ENCODE data around the gene NDUFAB1. TPM values are rescaled to one million over a fixed set of nuclear protein-coding genes. Genes with fewer than 3 reads are reported as not detected.

Gene NDUFAB1
- total RNA-seq, 6 experiments from 2014 or later = 79.4 to 101 (median 89.0) TPM

GRCh38 chr16:23534868-23535860, 61.0 kb downstream of the NDUFAB1 start:
- H3K27me3 Mint-ChIP-seq (ENCODE audit: insufficient read depth) = no peaks in the 10 kb centered on the region
- H3K27ac Mint-ChIP-seq = no peak overlapping the region; the same call in 1 of the 2 replicates
- no peak for DNase-seq

GRCh38 chr16:23532448-23532847, 63.7 kb downstream of the NDUFAB1 start:
- H3K4me1 Mint-ChIP-seq (ENCODE audit: low read depth) = peaks cover 15% of the 10 kb centered on the region
- H3K9me3 Mint-ChIP-seq = no peaks in the 10 kb centered on the region
- no peak for TF ChIP-seq CTCF (IDR thresholded peaks at IDR 0.05)
- no peaks in the 10 kb centered on the region for H3K27me3 Mint-ChIP-seq (ENCODE audit: insufficient read depth)
- peaks cover 10% of the 10 kb centered on the region; the same call in 1 of the 2 replicates for H3K36me3 Mint-ChIP-seq (ENCODE audit: low read depth)
- H3K27ac Mint-ChIP-seq = no peak overlapping the region
- DNase-seq = no peak
- H3K4me3 Mint-ChIP-seq = no peak overlapping the region

More at GRCh38 chr16:23534868-23535860, 61.0 kb downstream of the NDUFAB1 start:
- no peak for TF ChIP-seq CTCF (IDR thresholded peaks at IDR 0.05)
- Mint-ChIP-seq H3K4me1 (ENCODE audit: low read depth) (peaks cover 31% of the 10 kb centered on the region), H3K36me3 (ENCODE audit: low read depth) (peaks cover 11% of the 10 kb centered on the region; the same call in 1 of the 2 replicates), H3K4me3 (no peak overlapping the region), H3K9me3 (no peaks in the 10 kb centered on the region)

Other genes starting within 250 kb of the NDUFAB1 start
- 10 to 100 TPM; 17.7 to 21.2 (median 19.7) TPM for gene COG7, start 143.1 kb downstream of the NDUFAB1 start, total RNA-seq (2021; fragmentation: NEBNext Ultra II Directional; extraction: Animal tissue kit (Norgen Biotek cat#: 25700))
- gene GGA2, start 85.8 kb downstream of the NDUFAB1 start, total RNA-seq (2021; fragmentation: NEBNext Ultra II Directional; extraction: Animal tissue kit (Norgen Biotek cat#: 25700)) = 10 to 100 TPM; 28.1 to 38.0 (median 35.7) TPM
- gene EARS2, start 39.0 kb downstream of the NDUFAB1 start, total RNA-seq (2021; fragmentation: NEBNext Ultra II Directional; extraction: Animal tissue kit (Norgen Biotek cat#: 25700)) = 10 to 100 TPM; 22.1 to 30.8 (median 27.0) TPM
- 100 to 1,000 TPM in 3 of 6 experiments, 10 to 100 TPM in 3; 94.1 to 130 (median 99.2) TPM for gene UBFD1, start 38.6 kb downstream of the NDUFAB1 start, total RNA-seq (2021; fragmentation: NEBNext Ultra II Directional; extraction: Animal tissue kit (Norgen Biotek cat#: 25700))
- gene PALB2, start 45.0 kb upstream of the NDUFAB1 start, total RNA-seq (2021; fragmentation: NEBNext Ultra II Directional; extraction: Animal tissue kit (Norgen Biotek cat#: 25700)) = 10 to 100 TPM; 10.5 to 13.9 (median 12.2) TPM
- gene DCTN5, start 45.1 kb upstream of the NDUFAB1 start, total RNA-seq (2021; fragmentation: NEBNext Ultra II Directional; extraction: Animal tissue kit (Norgen Biotek cat#: 25700)) = 10 to 100 TPM; 70.5 to 80.9 (median 76.4) TPM
- 100 to 1,000 TPM in 2 of 6 experiments, 10 to 100 TPM in 4; 40.5 to 105 (median 97.2) TPM for gene PLK1, start 82.6 kb upstream of the NDUFAB1 start, total RNA-seq (2021; fragmentation: NEBNext Ultra II Directional; extraction: Animal tissue kit (Norgen Biotek cat#: 25700))
- gene ERN2, start 116.9 kb upstream of the NDUFAB1 start, total RNA-seq (2021; fragmentation: NEBNext Ultra II Directional; extraction: Animal tissue kit (Norgen Biotek cat#: 25700)) = not detected
- gene CHP2, start 158.7 kb upstream of the NDUFAB1 start, total RNA-seq (2021; fragmentation: NEBNext Ultra II Directional; extraction: Animal tissue kit (Norgen Biotek cat#: 25700)) = not detected
- gene PRKCB, start 239.7 kb upstream of the NDUFAB1 start, total RNA-seq (2021; fragmentation: NEBNext Ultra II Directional; extraction: Animal tissue kit (Norgen Biotek cat#: 25700)) = not detected